Measurements from ENCODE around the gene ASGR2. TPM values are rescaled to one million over a fixed set of nuclear protein-coding genes. Genes with fewer than 3 reads are reported as not detected.

ASGR2 gene
- polyA plus RNA-seq, 1 donor (not counting 4 experiments of a cell fraction or from before 2014, with no cell fraction given), result not detected

GRCh38 chr17:7080456-7081041 lies 34.1 kb downstream of the ASGR2 start:
- Histone ChIP-seq H3K27me3 (ENCODE audit: control insufficient read depth, extremely low read depth, insufficient read depth, low read length) (peaks cover 7% of the 10 kb centered on the region), H3K27ac (ENCODE audit: control insufficient read depth, insufficient read depth, low read length) (no peak overlapping the region)
- dilution Hi-C loops (cut with MboI; ENCODE audit: extremely low pct_ligation_motif_present, low sequenced_read_pairs), result no loop called here

DNA sequence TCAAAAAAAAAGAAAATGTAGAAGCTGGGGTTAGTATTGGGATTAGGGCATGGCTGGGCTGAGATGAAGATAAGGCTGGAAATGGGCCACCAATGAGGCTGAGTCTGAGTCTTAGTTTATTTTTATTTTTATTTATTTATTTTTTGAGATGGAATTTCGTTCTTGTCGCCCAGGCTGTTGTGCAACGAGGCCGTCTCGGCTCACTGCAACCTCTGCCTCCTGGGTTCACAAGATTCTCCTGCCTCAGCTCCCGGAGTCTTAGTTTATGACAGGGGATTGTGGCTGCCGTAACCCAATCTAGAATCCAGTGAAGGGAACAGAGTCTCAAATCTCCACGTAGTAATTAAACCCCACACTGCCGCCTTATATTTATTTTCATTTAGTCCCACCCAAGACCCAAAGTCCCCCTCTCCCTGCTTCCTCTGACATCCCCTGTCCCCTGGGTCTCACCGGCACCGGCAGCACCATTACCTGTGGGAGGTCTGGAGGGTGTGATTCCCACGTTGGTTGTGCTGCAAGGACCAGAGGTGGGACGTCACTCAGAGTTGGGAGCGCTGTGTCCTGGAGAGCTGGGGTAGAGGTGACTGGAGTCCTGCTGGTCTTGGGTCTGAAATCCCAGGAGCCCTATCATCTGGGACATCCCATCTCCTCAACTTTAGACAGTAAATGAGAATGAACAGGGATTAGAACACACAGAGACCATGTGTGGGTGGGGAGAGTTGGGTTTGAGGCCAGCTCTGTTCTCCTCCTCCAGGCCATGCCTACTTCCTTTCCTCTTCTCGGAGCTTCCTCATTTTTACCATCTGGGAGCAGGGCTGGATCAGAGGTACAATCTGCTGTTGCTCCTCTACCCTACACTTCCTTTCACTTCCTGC lies 34.8 kb downstream of the ASGR2 start, which contains the start of gene CLEC10A:
CLEC10A (minus strand) TSS at position 671 of the 875 bp plus-strand sequence. CDS start 1,439 bp downstream, outside the sequence.
- Histone ChIP-seq H3K79me2 (ENCODE audit: control insufficient read depth, insufficient read depth, low read length) (no peaks in the 10 kb centered on the region), H4K20me1 (ENCODE audit: control insufficient read depth, extremely low read depth, insufficient read depth, low read length) (no peaks in the 10 kb centered on the region), H3K9me3 (ENCODE audit: control insufficient read depth, low read depth, low read length) (no peaks in the 10 kb centered on the region), H3K4me2 (ENCODE audit: control insufficient read depth, extremely low read depth, insufficient read depth, low read depth, low read length) (no peak within 1 kb of the TSS), H3K27me3 (ENCODE audit: control insufficient read depth, extremely low read depth, insufficient read depth, low read length) (peaks cover 7% of the 10 kb centered on the region), H2AFZ (ENCODE audit: control insufficient read depth, low read length) (no peak within 1 kb of the TSS), H3K9me1 (ENCODE audit: control insufficient read depth, extremely low read depth, insufficient read depth, low read length) (no peaks in the 10 kb centered on the region), H3K27ac (ENCODE audit: control insufficient read depth, insufficient read depth, low read length) (no peak within 1 kb of the TSS), H3K9ac (ENCODE audit: control insufficient read depth, extremely low read depth, insufficient read depth, low read length) (no peak within 1 kb of the TSS), H3K4me3 (ENCODE audit: control insufficient read depth in 2 of 3, extremely low read depth in 1 of 3, insufficient read depth in 2 of 3, low read depth in 1 of 3, low read length in 3 of 3) (no peak within 1 kb of the TSS), H3K36me3 (ENCODE audit: control insufficient read depth in 2 of 2, extremely low read depth in 1 of 2, insufficient read depth in 2 of 2, low read length in 2 of 2) (no peaks in the 10 kb centered on the region), H3K4me1 (ENCODE audit: control insufficient read depth, extremely low read depth, insufficient read depth, low read length) (no peaks in the 10 kb centered on the region)
- no peak for TF ChIP-seq CTCF (optimal IDR thresholded peaks at IDR 0.05 in 1 of 3, IDR thresholded peaks at IDR 0.05 in 1 of 3, conservative IDR thresholded peaks at IDR 0.05 in 1 of 3; ENCODE audit: extremely low read depth in 1 of 3, insufficient read depth in 2 of 3, low read length in 3 of 3)
- dilution Hi-C loops (cut with MboI; ENCODE audit: extremely low pct_ligation_motif_present, low sequenced_read_pairs), result no loop called here
- DNase-seq (ENCODE audit: low read depth, low spot score) (no peak), FAIRE-seq (no peak)

More at GRCh38 chr17:7080456-7081041, 34.1 kb downstream of the ASGR2 start:
- TF ChIP-seq EZH2 (IDR thresholded peaks at IDR 0.05; ENCODE audit: low read length), result no peak
- TF ChIP-seq CTCF (optimal IDR thresholded peaks at IDR 0.05 in 1 of 3, IDR thresholded peaks at IDR 0.05 in 1 of 3, conservative IDR thresholded peaks at IDR 0.05 in 1 of 3; ENCODE audit: extremely low read depth in 1 of 3, insufficient read depth in 2 of 3, low read length in 3 of 3), result no peak
- FAIRE-seq (no peak), DNase-seq (ENCODE audit: low read depth, low spot score) (no peak)
- Histone ChIP-seq H3K9me3 (ENCODE audit: control insufficient read depth, low read depth, low read length) (no peaks in the 10 kb centered on the region), H2AFZ (ENCODE audit: control insufficient read depth, low read length) (no peak overlapping the region), H3K36me3 (ENCODE audit: control insufficient read depth in 2 of 2, extremely low read depth in 1 of 2, insufficient read depth in 2 of 2, low read length in 2 of 2) (no peaks in the 10 kb centered on the region), H3K9ac (ENCODE audit: control insufficient read depth, extremely low read depth, insufficient read depth, low read length) (no peak overlapping the region), H3K4me2 (ENCODE audit: control insufficient read depth, extremely low read depth, insufficient read depth, low read depth, low read length) (no peak overlapping the region), H3K9me1 (ENCODE audit: control insufficient read depth, extremely low read depth, insufficient read depth, low read length) (no peaks in the 10 kb centered on the region), H4K20me1 (ENCODE audit: control insufficient read depth, extremely low read depth, insufficient read depth, low read length) (no peaks in the 10 kb centered on the region), H3K4me3 (ENCODE audit: control insufficient read depth in 2 of 3, extremely low read depth in 1 of 3, insufficient read depth in 2 of 3, low read depth in 1 of 3, low read length in 3 of 3) (no peak overlapping the region), H3K4me1 (ENCODE audit: control insufficient read depth, extremely low read depth, insufficient read depth, low read length) (no peaks in the 10 kb centered on the region), H3K79me2 (ENCODE audit: control insufficient read depth, insufficient read depth, low read length) (no peaks in the 10 kb centered on the region)

All from keratinocyte (primary cell).